GM23248 (cell line): Measurements from ENCODE around the gene RALA. TPM values are rescaled to one million over a fixed set of nuclear protein-coding genes. Genes with fewer than 3 reads are reported as not detected.
A peak's percentile ranks its signal among the peaks of the same experiment; 100 is the strongest.

ENCODE experiments used
- DNase-seq: peaks from one replicate; pipeline ENCODE4 v3.0.0-alpha.2; 2015
- H2AFZ ChIP-seq: fragments of 200-600 bp; sonication (generic); 2 replicates; pipeline ENCODE4 v1.6.1; 2016; ENCODE audit warnings: antibody characterized with exemption
- H3F3A ChIP-seq: fragments of 200-600 bp; sonication (generic); 2 replicates; pipeline ENCODE4 v1.6.1; 2016; ENCODE audit warnings: mild to moderate bottlenecking, antibody characterized with exemption, mixed run types; ENCODE audit not compliant: insufficient read depth
- H3K27ac ChIP-seq: fragments of 200-600 bp; sonication (generic); 2 replicates; pipeline ENCODE4 v1.5.1; 2016; ENCODE audit warnings: mild to moderate bottlenecking
- H3K27me3 ChIP-seq: fragments of 200-600 bp; sonication (generic); replicated peaks from 2 replicates; pipeline ENCODE4 v1.6.1; 2016; ENCODE audit warnings: mild to moderate bottlenecking; ENCODE audit not compliant: insufficient read depth
- H3K36me3 ChIP-seq: fragments of 200-600 bp; sonication (generic); 2 replicates; pipeline ENCODE4 v1.6.1; 2016; ENCODE audit warnings: low read depth, mild to moderate bottlenecking
- H3K4me1 ChIP-seq: fragments of 200-600 bp; sonication (generic); 2 replicates; pipeline ENCODE4 v1.6.1; 2016; ENCODE audit warnings: mild to moderate bottlenecking; ENCODE audit not compliant: insufficient read depth
- H3K4me2 ChIP-seq: fragments of 200-600 bp; sonication (generic); one replicate; pipeline ENCODE4 v1.6.1; 2016; ENCODE audit warnings: mild to moderate bottlenecking; ENCODE audit not compliant: unreplicated experiment
- H3K4me3 ChIP-seq: fragments of 200-600 bp; sonication (generic); 2 replicates; pipeline ENCODE4 v1.5.1; 2016; ENCODE audit warnings: mild to moderate bottlenecking
- H3K79me2 ChIP-seq: fragments of 200-600 bp; sonication (generic); 2 replicates; pipeline ENCODE4 v1.6.1; 2016; ENCODE audit warnings: mild to moderate bottlenecking; ENCODE audit not compliant: insufficient read depth
- H3K9ac ChIP-seq: fragments of 200-600 bp; sonication (generic); 2 replicates; pipeline ENCODE4 v1.6.1; 2016; ENCODE audit warnings: mild to moderate bottlenecking
- H3K9me2 ChIP-seq: fragments of 200-600 bp; sonication (generic); 2 replicates; pipeline ENCODE4 v1.6.1; 2016; ENCODE audit warnings: mixed run types, mild to moderate bottlenecking, moderate library complexity; ENCODE audit not compliant: insufficient read depth
- H3K9me3 ChIP-seq: fragments of 200-600 bp; sonication (generic); one replicate; pipeline ENCODE4 v1.6.1; 2017; ENCODE audit warnings: low read depth
- H4K20me1 ChIP-seq: fragments of 200-600 bp; sonication (generic); 2 replicates; pipeline ENCODE4 v1.6.0; 2016; ENCODE audit not compliant: insufficient read depth
- EZH2 ChIP-seq: fragments of 200-600 bp; sonication (generic); IDR thresholded peaks from 2 replicates; pipeline ENCODE4 v1.6.1; 2018; ENCODE audit warnings: antibody characterized with exemption, mild to moderate bottlenecking; ENCODE audit not compliant: insufficient read depth, poor library complexity, severe bottlenecking
- EZH2phosphoT487 ChIP-seq: fragments of 200-600 bp; sonication (generic); IDR thresholded peaks from 2 replicates; pipeline ENCODE4 v1.6.1; 2018; ENCODE audit warnings: antibody characterized with exemption, moderate library complexity, mild to moderate bottlenecking, low read depth; ENCODE audit not compliant: insufficient read depth
- WGBS, 2 experiments: methylation state at CpG; one replicate each; pipeline ENCODE4 v1.1.6; 2015 to 2017; ENCODE audit warnings: low lambda C conversion rate in 2 of 2, low coverage in 1 of 2; ENCODE audit errors: missing lambda C conversion rate in 2 of 2; 5-methylcytosine and 5-hydroxymethylcytosine counted together
- in situ Hi-C: fragments of 300-500 bp; cut with MboI; formaldehyde crosslinking; loops from 2 replicates; pipeline ENCODE4 v1.15.0; 2020
- polyA plus RNA-seq: library from polyadenylated mRNA; unstranded; fragments of >200 nt; fragmentation: Nextera tagmentation; extraction: Ambion mirVana; gene quantifications from 2 replicates; pipeline ENCODE4 v1.2.1, GENCODE V29; 2016
- total RNA-seq: library from RNA; depleted of rRNA; stranded (reverse); fragments of >200 nt; shearing (Covaris generic); gene quantifications from 2 replicates; pipeline ENCODE4 v1.2.3, GENCODE V29; 2014

The RALA gene
- total and polyA plus RNA-seq, 2 experiments from 2014 or later: 21.7 to 82.8 TPM

- Histone ChIP-seq H3K4me1 (peaks cover 34% of the 10 kb centered on the region), H2AFZ (no peak overlapping the region)
Observed at GRCh38 chr7:39588416-39588815, 35.0 kb upstream of the RALA start.

GRCh38 chr7:39589323-39590111 lies 33.9 kb upstream of the RALA start:
- DNase-seq: peak; percentile 87
- 15 to 16% methylated on average over 7 of the region's 7 CpGs for WGBS, 2 experiments

More at GRCh38 chr7:39588416-39588815, 35.0 kb upstream of the RALA start:
- no peak for DNase-seq
- Histone ChIP-seq H3K9ac (no peak overlapping the region), H3K79me2 (no peaks in the 10 kb centered on the region), H3K9me2 (no peaks in the 10 kb centered on the region), H3K4me3 (no peak overlapping the region), H3K27ac (no peak overlapping the region), H3K9me3 (no peaks in the 10 kb centered on the region), H3F3A (peaks cover 42% of the 10 kb centered on the region), H3K27me3 (no peaks in the 10 kb centered on the region), H3K36me3 (no peaks in the 10 kb centered on the region), H4K20me1 (no peaks in the 10 kb centered on the region), H3K4me2 (no peak overlapping the region)
- WGBS, 2 experiments: 85 to 89% methylated on average over 5 of the region's 5 CpGs
- no peak for TF ChIP-seq EZH2
- no peak for TF ChIP-seq EZH2phosphoT487
- in situ Hi-C loops: loop anchor here (25.0 kb wide), 1 partner anchor 474 kb away; no protein-coding TSS in a partner anchor

GRCh38 chr7:39592586-39592985 lies 30.8 kb upstream of the RALA start:
- DNase-seq: peak; percentile 88
- Histone ChIP-seq H3K9me2 (no peaks in the 10 kb centered on the region), H3K4me2 (peak overlapping the region; percentile 95), H3K9me3 (no peaks in the 10 kb centered on the region), H3K9ac (peak overlapping the region; percentile 78), H3K27me3 (no peaks in the 10 kb centered on the region), H3F3A (peaks cover 42% of the 10 kb centered on the region), H3K27ac (peak overlapping the region; percentile 91), H2AFZ (peak overlapping the region; percentile 78), H3K4me3 (peak overlapping the region; percentile 65), H4K20me1 (no peaks in the 10 kb centered on the region), H3K79me2 (no peaks in the 10 kb centered on the region), H3K36me3 (no peaks in the 10 kb centered on the region), H3K4me1 (peaks cover 27% of the 10 kb centered on the region)
- in situ Hi-C loops: loop anchor here (25.0 kb wide), 1 partner anchor 470 kb away; no protein-coding TSS in a partner anchor
- TF ChIP-seq EZH2phosphoT487: no peak
- no peak for TF ChIP-seq EZH2
- 0 to 5% methylated on average over 2 of the region's 2 CpGs for WGBS, 2 experiments

More at GRCh38 chr7:39589323-39590111, 33.9 kb upstream of the RALA start:
- peaks cover 42% of the 10 kb centered on the region for H3F3A ChIP-seq
- no peaks in the 10 kb centered on the region for H4K20me1 ChIP-seq
- in situ Hi-C loops: loop anchor here (25.0 kb wide), 1 partner anchor 473 kb away; no protein-coding TSS in a partner anchor
- TF ChIP-seq EZH2phosphoT487 (no peak), EZH2 (no peak)
- H3K9me3 ChIP-seq: no peaks in the 10 kb centered on the region
- no peaks in the 10 kb centered on the region for H3K9me2 ChIP-seq
- peaks cover 34% of the 10 kb centered on the region for H3K4me1 ChIP-seq
- H3K27ac ChIP-seq: peak overlapping the region; percentile 57
- no peak overlapping the region for H2AFZ ChIP-seq
- H3K36me3 ChIP-seq: no peaks in the 10 kb centered on the region
- H3K27me3 ChIP-seq: no peaks in the 10 kb centered on the region
- no peak overlapping the region for H3K4me3 ChIP-seq
- H3K9ac ChIP-seq: peak overlapping the region; percentile 10; the same call in 1 of the 2 replicates
- peak overlapping the region; percentile 51 for H3K4me2 ChIP-seq
- no peaks in the 10 kb centered on the region for H3K79me2 ChIP-seq

GRCh38 chr7:39594988-39595620 lies 28.3 kb upstream of the RALA start:
- no peaks in the 10 kb centered on the region for H3K36me3 ChIP-seq
- WGBS, 2 experiments: 43 to 46% methylated on average over 5 of the region's 5 CpGs
- in situ Hi-C loops: loop anchor here (25.0 kb wide), 1 partner anchor 467 kb away; no protein-coding TSS in a partner anchor
- H3K9me2 ChIP-seq: no peaks in the 10 kb centered on the region
- no peak overlapping the region for H2AFZ ChIP-seq
- H3K4me1 ChIP-seq: peaks cover 10% of the 10 kb centered on the region
- no peaks in the 10 kb centered on the region for H4K20me1 ChIP-seq
- H3K4me2 ChIP-seq: no peak overlapping the region
- no peak for TF ChIP-seq EZH2phosphoT487
- no peak for TF ChIP-seq EZH2
- no peaks in the 10 kb centered on the region for H3K9me3 ChIP-seq
- no peaks in the 10 kb centered on the region for H3K27me3 ChIP-seq
- H3K79me2 ChIP-seq: no peaks in the 10 kb centered on the region
- DNase-seq: no peak
- no peak overlapping the region for H3K27ac ChIP-seq
- no peak overlapping the region for H3K4me3 ChIP-seq
- H3K9ac ChIP-seq: no peak overlapping the region
- peaks cover 28% of the 10 kb centered on the region for H3F3A ChIP-seq
